HepG2 (cell line): ENCODE data around the gene FAM193A. TPM values are rescaled to one million over a fixed set of nuclear protein-coding genes. Genes with fewer than 3 reads are reported as not detected.

Experiments used
- EEA1 ChIP-seq: sonication (generic); formaldehyde crosslinking; IDR thresholded peaks from 2 replicates; pipeline ENCODE4 v1.5.1; 2020; ENCODE audit warnings: mild to moderate bottlenecking, missing genetic modification reagents, borderline replicate concordance
- FIP1L1 ChIP-seq: fragments of 200-400 bp; formaldehyde crosslinking; IDR thresholded peaks from 2 replicates; pipeline ENCODE4 v1.6.1; 2018; ENCODE audit warnings: low read depth, mild to moderate bottlenecking, low read length, moderate library complexity, borderline replicate concordance; ENCODE audit not compliant: insufficient read depth
- GZF1 ChIP-seq: sonication (generic); formaldehyde crosslinking; IDR thresholded peaks from 2 replicates; pipeline ENCODE4 v1.5.1; 2020; ENCODE audit warnings: mild to moderate bottlenecking, missing genetic modification reagents
- NR2F2 ChIP-seq: IDR thresholded peaks from 2 replicates; pipeline ENCODE4 v1.6.1; 2012; ENCODE audit warnings: low read depth, inconsistent platforms, borderline replicate concordance
- SP5 ChIP-seq: IDR thresholded peaks from 2 replicates; pipeline ENCODE4 v1.6.1; 2016; ENCODE audit warnings: low read depth, borderline replicate concordance
- TAF15 ChIP-seq: fragments of 200-400 bp; formaldehyde crosslinking; IDR thresholded peaks from one replicate; pipeline ENCODE4 v1.6.1; 2018; ENCODE audit warnings: mild to moderate bottlenecking, low read depth, low read length; ENCODE audit not compliant: poor library complexity, severe bottlenecking
- ZFP37 ChIP-seq: sonication (generic); formaldehyde crosslinking; IDR thresholded peaks from 2 replicates; pipeline ENCODE4 v1.4.0; 2020; ENCODE audit warnings: missing genetic modification reagents, borderline replicate concordance
- ZNF136 ChIP-seq: sonication (generic); formaldehyde crosslinking; IDR thresholded peaks from 2 replicates; pipeline ENCODE4 v1.8.1; 2022; ENCODE audit warnings: low read depth, mild to moderate bottlenecking, moderate library complexity, missing genetic modification reagents
- ZNF335 ChIP-seq: sonication (generic); formaldehyde crosslinking; IDR thresholded peaks from 2 replicates; pipeline ENCODE4 v1.4.0; 2020; ENCODE audit warnings: missing genetic modification reagents
- ZNF34 ChIP-seq: sonication (generic); formaldehyde crosslinking; IDR thresholded peaks from 2 replicates; pipeline ENCODE4 v1.4.0; 2020; ENCODE audit warnings: mild to moderate bottlenecking, missing genetic modification reagents, borderline replicate concordance
- ZSCAN30 ChIP-seq: sonication (generic); formaldehyde crosslinking; IDR thresholded peaks from 2 replicates; pipeline ENCODE4 v1.5.0; 2020; ENCODE audit warnings: mild to moderate bottlenecking, missing genetic modification reagents
- polyA plus RNA-seq, 8 experiments: library from polyadenylated mRNA; depleted of rRNA in 3 of 8; stranded (reverse) in 7 of 8; unstranded in 1 of 8; fragments of >200 nt; fragmentation: Illumina TruSeq in 4 of 8; extraction: Trizol in 4 of 8; gene quantifications; 2 replicates each; pipeline versions ENCODE4 v1.2.1 to v1.2.3, GENCODE V29; 2011 to 2016; ENCODE audit warnings: low read depth in 4 of 8, missing spikeins in 1 of 8, mixed read lengths in 1 of 8; ENCODE audit not compliant: insufficient read depth in 1 of 8
- total RNA-seq, 5 experiments: library from RNA; depleted of rRNA; stranded (reverse); fragments of >200 nt; fragmentation: Illumina TruSeq; extraction: Trizol; gene quantifications; 2 replicates each; pipeline ENCODE4 v1.2.3, GENCODE V29; 2016; ENCODE audit warnings: low read depth in 1 of 5
- TF ChIP-seq, protein P1 (sequence below): sonication (generic); formaldehyde crosslinking; IDR thresholded peaks from 2 replicates; pipeline ENCODE4 v1.4.0; 2020; ENCODE audit warnings: mild to moderate bottlenecking, missing genetic modification reagents
- TF ChIP-seq, protein P2 (sequence below): sonication (generic); formaldehyde crosslinking; IDR thresholded peaks from 2 replicates; pipeline ENCODE4 v1.4.0; 2020; ENCODE audit warnings: mild to moderate bottlenecking, missing genetic modification reagents, borderline replicate concordance
- TF ChIP-seq, protein P3 (sequence below): sonication (generic); formaldehyde crosslinking; IDR thresholded peaks from 2 replicates; pipeline ENCODE4 v1.5.0; 2020; ENCODE audit warnings: mild to moderate bottlenecking, missing genetic modification reagents
- TF ChIP-seq, protein P4 (sequence below): sonication (generic); formaldehyde crosslinking; IDR thresholded peaks from 2 replicates; pipeline ENCODE4 v1.4.0; 2020; ENCODE audit warnings: mild to moderate bottlenecking, missing genetic modification reagents

The FAM193A gene
- total and polyA plus RNA-seq, 2 of the 13 experiments (the other 11 are each of a cell fraction or from before 2014, with no cell fraction given): 5.7 to 8.7 TPM

DNA sequence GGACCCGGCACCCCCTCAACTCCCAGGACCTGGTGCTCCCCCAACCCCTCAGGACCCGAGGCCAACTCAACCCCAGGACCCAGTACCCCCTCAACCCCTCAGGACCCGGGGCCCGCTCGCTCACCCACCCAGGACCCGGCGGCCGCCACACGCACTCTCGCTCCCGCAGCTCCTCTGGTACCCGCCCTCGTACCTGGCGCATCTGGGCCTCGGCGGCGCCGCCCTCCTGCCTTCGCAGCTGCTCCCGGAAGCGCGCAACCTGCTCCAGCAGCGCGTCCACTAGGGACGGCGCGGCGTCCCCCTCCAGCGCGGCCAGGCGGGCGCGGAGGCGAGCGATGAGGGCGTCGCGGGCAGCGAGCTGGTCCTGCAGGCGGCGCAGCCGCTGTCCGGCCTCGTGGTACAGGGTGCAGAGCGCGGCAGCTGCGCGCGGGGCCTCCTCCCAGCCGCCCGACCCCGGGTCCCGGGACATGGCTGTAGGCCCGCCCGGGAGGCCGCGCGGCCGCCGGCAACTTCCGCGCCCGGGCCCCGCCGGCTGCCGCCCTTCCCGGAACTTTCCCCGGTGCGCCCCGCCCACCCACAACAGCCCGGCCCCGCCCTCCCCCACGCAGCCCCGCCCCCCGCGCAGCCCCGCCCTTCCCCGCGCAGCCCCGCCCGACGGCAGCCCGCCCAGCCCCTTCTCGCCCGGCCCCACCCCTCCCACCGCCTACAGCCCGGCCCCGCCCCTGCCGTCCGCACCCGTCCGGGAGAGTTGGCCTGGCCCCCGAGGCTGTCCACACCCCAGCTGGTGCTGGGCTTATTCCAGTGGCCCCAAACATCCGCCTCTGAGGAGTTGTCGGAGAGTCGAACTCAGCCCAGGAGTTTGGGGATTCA lies 219.6 kb downstream of the FAM193A start, which contains the start of gene TNIP2 (continued):
- TF ChIP-seq, protein P1, sequence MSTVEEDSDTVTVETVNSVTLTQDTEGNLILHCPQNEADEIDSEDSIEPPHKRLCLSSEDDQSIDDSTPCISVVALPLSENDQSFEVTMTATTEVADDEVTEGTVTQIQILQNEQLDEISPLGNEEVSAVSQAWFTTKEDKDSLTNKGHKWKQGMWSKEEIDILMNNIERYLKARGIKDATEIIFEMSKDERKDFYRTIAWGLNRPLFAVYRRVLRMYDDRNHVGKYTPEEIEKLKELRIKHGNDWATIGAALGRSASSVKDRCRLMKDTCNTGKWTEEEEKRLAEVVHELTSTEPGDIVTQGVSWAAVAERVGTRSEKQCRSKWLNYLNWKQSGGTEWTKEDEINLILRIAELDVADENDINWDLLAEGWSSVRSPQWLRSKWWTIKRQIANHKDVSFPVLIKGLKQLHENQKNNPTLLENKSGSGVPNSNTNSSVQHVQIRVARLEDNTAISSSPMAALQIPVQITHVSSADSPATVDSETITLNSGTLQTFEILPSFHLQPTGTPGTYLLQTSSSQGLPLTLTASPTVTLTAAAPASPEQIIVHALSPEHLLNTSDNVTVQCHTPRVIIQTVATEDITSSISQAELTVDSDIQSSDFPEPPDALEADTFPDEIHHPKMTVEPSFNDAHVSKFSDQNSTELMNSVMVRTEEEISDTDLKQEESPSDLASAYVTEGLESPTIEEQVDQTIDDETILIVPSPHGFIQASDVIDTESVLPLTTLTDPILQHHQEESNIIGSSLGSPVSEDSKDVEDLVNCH (CRISPR knock-in tag): no peak
- TF ChIP-seq ZFP37 (CRISPR knock-in tag) (no peak), EEA1 (peak; percentile 80; the same call in 1 of the 2 replicates), TAF15 (no peak), ZNF136 (no peak), ZNF335 (CRISPR knock-in tag) (no peak), ZNF34 (CRISPR knock-in tag) (peak; percentile 77; the same call in 1 of the 2 replicates), SP5 (CRISPR knock-in tag) (peak; percentile 25; the same call in 1 of the 2 replicates), NR2F2 (no peak), ZSCAN30 (CRISPR knock-in tag) (no peak), FIP1L1 (no peak), GZF1 (CRISPR knock-in tag) (no peak)
- TF ChIP-seq, protein P2, sequence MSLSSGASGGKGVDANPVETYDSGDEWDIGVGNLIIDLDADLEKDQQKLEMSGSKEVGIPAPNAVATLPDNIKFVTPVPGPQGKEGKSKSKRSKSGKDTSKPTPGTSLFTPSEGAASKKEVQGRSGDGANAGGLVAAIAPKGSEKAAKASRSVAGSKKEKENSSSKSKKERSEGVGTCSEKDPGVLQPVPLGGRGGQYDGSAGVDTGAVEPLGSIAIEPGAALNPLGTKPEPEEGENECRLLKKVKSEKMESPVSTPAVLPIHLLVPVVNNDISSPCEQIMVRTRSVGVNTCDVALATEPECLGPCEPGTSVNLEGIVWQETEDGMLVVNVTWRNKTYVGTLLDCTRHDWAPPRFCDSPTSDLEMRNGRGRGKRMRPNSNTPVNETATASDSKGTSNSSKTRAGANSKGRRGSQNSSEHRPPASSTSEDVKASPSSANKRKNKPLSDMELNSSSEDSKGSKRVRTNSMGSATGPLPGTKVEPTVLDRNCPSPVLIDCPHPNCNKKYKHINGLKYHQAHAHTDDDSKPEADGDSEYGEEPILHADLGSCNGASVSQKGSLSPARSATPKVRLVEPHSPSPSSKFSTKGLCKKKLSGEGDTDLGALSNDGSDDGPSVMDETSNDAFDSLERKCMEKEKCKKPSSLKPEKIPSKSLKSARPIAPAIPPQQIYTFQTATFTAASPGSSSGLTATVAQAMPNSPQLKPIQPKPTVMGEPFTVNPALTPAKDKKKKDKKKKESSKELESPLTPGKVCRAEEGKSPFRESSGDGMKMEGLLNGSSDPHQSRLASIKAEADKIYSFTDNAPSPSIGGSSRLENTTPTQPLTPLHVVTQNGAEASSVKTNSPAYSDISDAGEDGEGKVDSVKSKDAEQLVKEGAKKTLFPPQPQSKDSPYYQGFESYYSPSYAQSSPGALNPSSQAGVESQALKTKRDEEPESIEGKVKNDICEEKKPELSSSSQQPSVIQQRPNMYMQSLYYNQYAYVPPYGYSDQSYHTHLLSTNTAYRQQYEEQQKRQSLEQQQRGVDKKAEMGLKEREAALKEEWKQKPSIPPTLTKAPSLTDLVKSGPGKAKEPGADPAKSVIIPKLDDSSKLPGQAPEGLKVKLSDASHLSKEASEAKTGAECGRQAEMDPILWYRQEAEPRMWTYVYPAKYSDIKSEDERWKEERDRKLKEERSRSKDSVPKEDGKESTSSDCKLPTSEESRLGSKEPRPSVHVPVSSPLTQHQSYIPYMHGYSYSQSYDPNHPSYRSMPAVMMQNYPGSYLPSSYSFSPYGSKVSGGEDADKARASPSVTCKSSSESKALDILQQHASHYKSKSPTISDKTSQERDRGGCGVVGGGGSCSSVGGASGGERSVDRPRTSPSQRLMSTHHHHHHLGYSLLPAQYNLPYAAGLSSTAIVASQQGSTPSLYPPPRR (CRISPR knock-in tag): 0 out of 2 replicates have a peak, but pooled peaks have one; percentile 33
- TF ChIP-seq, protein P3, sequence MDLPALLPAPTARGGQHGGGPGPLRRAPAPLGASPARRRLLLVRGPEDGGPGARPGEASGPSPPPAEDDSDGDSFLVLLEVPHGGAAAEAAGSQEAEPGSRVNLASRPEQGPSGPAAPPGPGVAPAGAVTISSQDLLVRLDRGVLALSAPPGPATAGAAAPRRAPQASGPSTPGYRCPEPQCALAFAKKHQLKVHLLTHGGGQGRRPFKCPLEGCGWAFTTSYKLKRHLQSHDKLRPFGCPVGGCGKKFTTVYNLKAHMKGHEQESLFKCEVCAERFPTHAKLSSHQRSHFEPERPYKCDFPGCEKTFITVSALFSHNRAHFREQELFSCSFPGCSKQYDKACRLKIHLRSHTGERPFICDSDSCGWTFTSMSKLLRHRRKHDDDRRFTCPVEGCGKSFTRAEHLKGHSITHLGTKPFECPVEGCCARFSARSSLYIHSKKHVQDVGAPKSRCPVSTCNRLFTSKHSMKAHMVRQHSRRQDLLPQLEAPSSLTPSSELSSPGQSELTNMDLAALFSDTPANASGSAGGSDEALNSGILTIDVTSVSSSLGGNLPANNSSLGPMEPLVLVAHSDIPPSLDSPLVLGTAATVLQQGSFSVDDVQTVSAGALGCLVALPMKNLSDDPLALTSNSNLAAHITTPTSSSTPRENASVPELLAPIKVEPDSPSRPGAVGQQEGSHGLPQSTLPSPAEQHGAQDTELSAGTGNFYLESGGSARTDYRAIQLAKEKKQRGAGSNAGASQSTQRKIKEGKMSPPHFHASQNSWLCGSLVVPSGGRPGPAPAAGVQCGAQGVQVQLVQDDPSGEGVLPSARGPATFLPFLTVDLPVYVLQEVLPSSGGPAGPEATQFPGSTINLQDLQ (CRISPR knock-in tag): peak; percentile 71; the same call in 1 of the 2 replicates
- TF ChIP-seq, protein P4, sequence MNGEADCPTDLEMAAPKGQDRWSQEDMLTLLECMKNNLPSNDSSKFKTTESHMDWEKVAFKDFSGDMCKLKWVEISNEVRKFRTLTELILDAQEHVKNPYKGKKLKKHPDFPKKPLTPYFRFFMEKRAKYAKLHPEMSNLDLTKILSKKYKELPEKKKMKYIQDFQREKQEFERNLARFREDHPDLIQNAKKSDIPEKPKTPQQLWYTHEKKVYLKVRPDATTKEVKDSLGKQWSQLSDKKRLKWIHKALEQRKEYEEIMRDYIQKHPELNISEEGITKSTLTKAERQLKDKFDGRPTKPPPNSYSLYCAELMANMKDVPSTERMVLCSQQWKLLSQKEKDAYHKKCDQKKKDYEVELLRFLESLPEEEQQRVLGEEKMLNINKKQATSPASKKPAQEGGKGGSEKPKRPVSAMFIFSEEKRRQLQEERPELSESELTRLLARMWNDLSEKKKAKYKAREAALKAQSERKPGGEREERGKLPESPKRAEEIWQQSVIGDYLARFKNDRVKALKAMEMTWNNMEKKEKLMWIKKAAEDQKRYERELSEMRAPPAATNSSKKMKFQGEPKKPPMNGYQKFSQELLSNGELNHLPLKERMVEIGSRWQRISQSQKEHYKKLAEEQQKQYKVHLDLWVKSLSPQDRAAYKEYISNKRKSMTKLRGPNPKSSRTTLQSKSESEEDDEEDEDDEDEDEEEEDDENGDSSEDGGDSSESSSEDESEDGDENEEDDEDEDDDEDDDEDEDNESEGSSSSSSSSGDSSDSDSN (CRISPR knock-in tag): peak; percentile 88; the same call in 1 of the 2 replicates
